ENCODE measurements around the gene MED9. TPM values are rescaled to one million over a fixed set of nuclear protein-coding genes. Genes with fewer than 3 reads are reported as not detected.

MED9 gene
- total and polyA plus RNA-seq, 8 donors, result 4.6 to 12.2 (median 7.1) TPM

DNA sequence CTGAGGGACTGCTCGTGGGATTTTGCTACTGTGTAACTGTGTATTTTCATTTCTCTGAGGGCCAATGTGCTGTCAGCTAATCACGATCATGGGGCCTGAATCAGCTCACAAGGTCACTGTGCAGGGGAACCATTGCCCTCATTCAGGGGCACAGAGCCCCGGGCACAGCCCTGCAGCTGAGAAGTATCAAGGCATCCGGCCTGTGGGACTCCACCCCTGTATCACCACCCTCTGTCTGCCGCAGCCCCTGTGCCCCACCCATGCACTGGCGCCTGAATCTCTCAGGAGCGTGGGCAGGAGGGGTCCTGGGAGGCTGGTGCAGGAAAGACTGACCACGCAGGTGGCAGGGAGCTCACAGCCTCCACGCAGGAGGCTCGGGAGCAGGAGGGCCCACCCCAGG, 62.8 kb downstream of the MED9 start:
- Histone ChIP-seq H3K27ac (peak overlapping the region in 1 of 4 donors; percentile 66), H3K36me3 (no peaks in the 10 kb centered on the region), H3K27me3 (no peaks in the 10 kb centered on the region), H3K4me1 (peaks cover 36 to 39% (median 38%) of the 10 kb centered on the region in 3 donors), H3K4me3 (no peak overlapping the region), H3K9me3 (no peaks in the 10 kb centered on the region)
- TF ChIP-seq, protein P1, sequence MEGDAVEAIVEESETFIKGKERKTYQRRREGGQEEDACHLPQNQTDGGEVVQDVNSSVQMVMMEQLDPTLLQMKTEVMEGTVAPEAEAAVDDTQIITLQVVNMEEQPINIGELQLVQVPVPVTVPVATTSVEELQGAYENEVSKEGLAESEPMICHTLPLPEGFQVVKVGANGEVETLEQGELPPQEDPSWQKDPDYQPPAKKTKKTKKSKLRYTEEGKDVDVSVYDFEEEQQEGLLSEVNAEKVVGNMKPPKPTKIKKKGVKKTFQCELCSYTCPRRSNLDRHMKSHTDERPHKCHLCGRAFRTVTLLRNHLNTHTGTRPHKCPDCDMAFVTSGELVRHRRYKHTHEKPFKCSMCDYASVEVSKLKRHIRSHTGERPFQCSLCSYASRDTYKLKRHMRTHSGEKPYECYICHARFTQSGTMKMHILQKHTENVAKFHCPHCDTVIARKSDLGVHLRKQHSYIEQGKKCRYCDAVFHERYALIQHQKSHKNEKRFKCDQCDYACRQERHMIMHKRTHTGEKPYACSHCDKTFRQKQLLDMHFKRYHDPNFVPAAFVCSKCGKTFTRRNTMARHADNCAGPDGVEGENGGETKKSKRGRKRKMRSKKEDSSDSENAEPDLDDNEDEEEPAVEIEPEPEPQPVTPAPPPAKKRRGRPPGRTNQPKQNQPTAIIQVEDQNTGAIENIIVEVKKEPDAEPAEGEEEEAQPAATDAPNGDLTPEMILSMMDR (IDR thresholded peaks at IDR 0.05), result no peak
- intact Hi-C loops (cut with DNase I), result no loop called here
- 58 to 68% methylated on average over 10 of the region's 10 CpGs for WGBS, 2 donors
- no peak for ATAC-seq
- no peak for FAIRE-seq
- no peak for DNase-seq

DNA sequence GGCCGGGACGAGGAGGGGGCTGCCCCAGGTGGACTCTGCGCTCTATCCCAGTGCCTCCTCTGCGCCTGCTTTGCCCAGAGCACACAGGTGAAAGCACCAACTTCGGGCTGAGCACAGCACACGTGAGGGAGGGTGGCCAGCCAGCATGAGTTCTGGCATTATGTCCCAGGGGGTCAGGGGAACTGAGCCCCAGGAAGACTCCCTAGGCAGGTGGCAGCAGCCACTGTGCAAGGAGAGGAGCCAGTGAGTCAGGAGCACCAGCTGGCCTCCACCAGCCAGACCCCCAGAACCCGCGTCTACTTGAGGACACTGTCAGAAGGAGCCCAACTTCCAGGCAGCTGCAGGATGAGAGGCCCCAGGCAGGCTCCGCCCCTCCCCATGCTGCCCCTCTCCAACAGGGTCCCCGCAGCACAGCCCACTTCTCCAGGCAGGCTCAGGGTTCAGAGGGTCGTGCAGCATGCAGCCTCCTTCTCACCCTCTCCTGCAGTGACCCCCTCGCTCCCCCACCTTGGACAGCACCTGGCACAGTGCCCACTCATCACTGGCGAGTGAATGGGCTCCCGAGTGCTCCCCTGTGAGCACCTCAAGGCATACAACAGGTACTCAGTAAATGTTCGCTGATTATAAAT, 63.6 kb downstream of the MED9 start:
- Histone ChIP-seq H3K27me3 (no peaks in the 10 kb centered on the region), H3K4me3 (no peak overlapping the region), H3K9me3 (no peaks in the 10 kb centered on the region), H3K4me1 (peaks cover 36 to 38% (median 36%) of the 10 kb centered on the region in 3 donors), H3K27ac (no peak overlapping the region), H3K36me3 (no peaks in the 10 kb centered on the region)
- ATAC-seq (no peak), FAIRE-seq (no peak), DNase-seq (peak in 1 of 6 donors; percentile 82)
- TF ChIP-seq, protein P1 (IDR thresholded peaks at IDR 0.05), result no peak
- intact Hi-C loops (cut with DNase I), result no loop called here
- 74 to 81% methylated on average over 13 to 15 of the region's 15 CpGs for WGBS, 2 donors

DNA sequence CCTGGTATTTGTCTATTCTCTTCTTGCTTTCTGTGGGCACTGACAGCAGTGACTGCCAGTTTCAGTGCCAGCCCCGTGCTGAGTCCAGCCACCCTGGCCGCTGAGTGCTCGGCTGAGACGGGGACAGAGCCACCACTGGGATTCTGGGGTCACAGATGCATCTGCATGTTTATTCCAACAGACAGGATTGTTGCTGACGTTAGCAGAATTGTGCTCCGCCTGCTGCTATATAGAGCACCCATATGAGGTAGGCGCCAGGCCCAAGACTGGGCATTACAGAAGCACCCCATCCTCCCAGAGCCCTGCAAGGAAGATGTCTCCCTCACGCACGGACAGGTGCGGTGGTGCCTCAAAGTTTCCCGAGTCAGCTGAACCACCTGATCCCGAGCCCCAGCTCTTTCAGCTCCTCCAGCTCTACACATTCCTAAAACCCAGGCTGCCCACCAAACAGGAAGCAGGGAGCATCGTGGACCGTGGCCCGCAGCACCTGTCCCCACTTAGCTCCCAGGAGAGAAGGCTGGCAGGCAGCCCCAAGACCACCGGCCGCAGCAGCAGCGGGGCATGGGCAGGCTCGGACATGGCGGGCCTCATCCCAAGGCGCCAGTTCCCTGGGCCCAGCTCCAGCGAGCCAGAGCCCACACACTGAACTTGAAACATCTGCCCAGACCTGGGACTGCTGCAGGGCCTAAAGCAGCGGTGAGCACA, 64.3 kb downstream of the MED9 start:
- peak in 1 of 6 donors; percentile 66 for DNase-seq
- Histone ChIP-seq H3K4me1 (peaks cover 30 to 32% (median 31%) of the 10 kb centered on the region in 3 donors), H3K36me3 (no peaks in the 10 kb centered on the region), H3K27me3 (no peaks in the 10 kb centered on the region), H3K4me3 (no peak overlapping the region), H3K27ac (no peak overlapping the region), H3K9me3 (no peaks in the 10 kb centered on the region)
- WGBS, 2 donors, result 88 to 91% methylated on average over 23 of the region's 23 CpGs
- FAIRE-seq, result no peak
- intact Hi-C loops (cut with DNase I), result no loop called here
- TF ChIP-seq, protein P1 (IDR thresholded peaks at IDR 0.05), result no peak
- no peak for ATAC-seq

DNA sequence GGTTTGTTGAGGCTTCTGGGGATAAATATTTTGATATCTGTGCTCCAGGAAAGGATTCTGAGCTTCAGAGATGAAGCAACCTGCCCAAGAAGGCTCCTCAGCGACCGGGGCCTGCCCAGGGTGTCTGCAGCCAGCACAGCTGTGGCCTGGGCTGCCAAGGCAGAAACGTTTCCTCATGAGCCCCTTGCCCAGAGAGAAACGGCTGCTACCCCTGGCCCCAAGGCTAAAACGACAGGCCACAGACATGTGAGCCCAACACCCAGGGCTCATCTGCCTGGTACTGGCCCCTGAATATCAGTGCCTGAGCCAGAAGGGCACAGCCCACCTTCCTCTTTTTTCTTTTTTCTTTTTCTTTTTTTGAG, 64.8 kb downstream of the MED9 start:
- no peaks in the 10 kb centered on the region for H3K9me3 ChIP-seq
- H3K4me1 ChIP-seq, result peaks cover 25 to 28% (median 25%) of the 10 kb centered on the region in 3 donors
- H3K4me3 ChIP-seq, result no peak overlapping the region
- WGBS, 2 donors, result 88 to 90% methylated on average over 5 of the region's 5 CpGs
- ATAC-seq, result no peak
- peak in 1 of 6 donors; percentile 44 for DNase-seq
- intact Hi-C loops (cut with DNase I), result no loop called here
- TF ChIP-seq, protein P1 (IDR thresholded peaks at IDR 0.05), result no peak
- no peak for FAIRE-seq
- no peaks in the 10 kb centered on the region for H3K36me3 ChIP-seq
- no peak overlapping the region for H3K27ac ChIP-seq
- H3K27me3 ChIP-seq, result no peaks in the 10 kb centered on the region

Other genes with a start within 250 kb of the MED9 start
- gene FLCN, start 239.8 kb upstream of the MED9 start, total RNA-seq, result 10 to 100 TPM; 14.1 to 42.1 (median 16.8) TPM
- gene FLCN, start 239.8 kb upstream of the MED9 start, polyA plus RNA-seq, result 10 to 100 TPM; 27.2 to 30.1 TPM
- 10 to 100 TPM; 24.7 to 51.1 (median 31.5) TPM for gene COPS3, start 195.8 kb upstream of the MED9 start, total RNA-seq
- 10 to 100 TPM; 17.6 to 37.9 TPM for gene COPS3, start 195.8 kb upstream of the MED9 start, polyA plus RNA-seq
- 1 to 10 TPM in 3 of 6 donors, under 1 TPM in 3; 0.83 to 1.7 (median 1.1) TPM for gene NT5M, start 173.6 kb upstream of the MED9 start, total RNA-seq
- gene NT5M, start 173.6 kb upstream of the MED9 start, polyA plus RNA-seq, result 1 to 10 TPM; 2.9 to 3.3 TPM
- 10 to 100 TPM in 3 of 6 donors, 1 to 10 TPM in 3; 4.9 to 30.7 (median 10.6) TPM for gene RASD1, start 19.4 kb downstream of the MED9 start, total RNA-seq
- gene RASD1, start 19.4 kb downstream of the MED9 start, polyA plus RNA-seq, result 100 to 1,000 TPM in 1 of 2 donors, 10 to 100 TPM in 1; 40.6 to 129 TPM
- 10 to 100 TPM; 14.8 to 26.8 (median 22.1) TPM for gene PEMT, start 114.7 kb downstream of the MED9 start, total RNA-seq
- gene PEMT, start 114.7 kb downstream of the MED9 start, polyA plus RNA-seq, result 100 to 1,000 TPM in 1 of 2 donors, 10 to 100 TPM in 1; 26.4 to 109 TPM
- gene RAI1, start 204.5 kb downstream of the MED9 start, total RNA-seq, result 10 to 100 TPM; 12.1 to 21.6 (median 13.5) TPM
- 10 to 100 TPM; 21.1 to 23.9 TPM for gene RAI1, start 204.5 kb downstream of the MED9 start, polyA plus RNA-seq